Thoracic aorta (tissue), 2 donors: Measurements from ENCODE around the gene RFTN1. TPM values are rescaled to one million over a fixed set of nuclear protein-coding genes. Genes with fewer than 3 reads are reported as not detected.

ENCODE experiments used
- ATAC-seq: fragments of 150-250 bp; one replicate; pipeline ENCODE4 v1.8.0; 2017; ENCODE audit warnings: low read depth; ENCODE audit not compliant: insufficient number of reproducible peaks, low FRiP score
- DNase-seq: peaks from one replicate; pipeline ENCODE4 v3.0.0-alpha.2; 2020; ENCODE audit warnings: low spot score
- H3K27ac ChIP-seq, 2 donors: fragments of 200-600 bp; sonication (generic); 1 replicate in 1 of 2; 2 replicates in 1 of 2; pipeline ENCODE4 v1.5.1; 2016; ENCODE audit warnings: mild to moderate bottlenecking in 2 of 2, moderate library complexity in 2 of 2
- H3K27me3 ChIP-seq: fragments of 200-600 bp; sonication (generic); replicated peaks from 2 replicates; pipeline ENCODE4 v1.6.0; 2016; ENCODE audit warnings: mild to moderate bottlenecking; ENCODE audit not compliant: insufficient read depth
- H3K36me3 ChIP-seq: fragments of 200-600 bp; sonication (generic); one replicate; pipeline ENCODE4 v1.5.1; 2016
- H3K4me1 ChIP-seq, 2 donors: fragments of 200-600 bp; sonication (generic); 1 replicate in 1 of 2; 2 replicates in 1 of 2; pipeline versions ENCODE4 v1.5.1 to v1.6.0; 2016; ENCODE audit warnings: low read depth in 2 of 2, mild to moderate bottlenecking in 1 of 2; ENCODE audit not compliant: control insufficient read depth in 1 of 2
- H3K4me3 ChIP-seq: fragments of 200-600 bp; sonication (generic); 2 replicates; pipeline ENCODE4 v1.5.1; 2016; ENCODE audit warnings: mild to moderate bottlenecking
- H3K9me3 ChIP-seq: fragments of 200-600 bp; sonication (generic); 2 replicates; pipeline ENCODE4 v1.5.1; 2016
- CTCF ChIP-seq: fragments of 200-600 bp; sonication (generic); IDR thresholded peaks from one replicate; pipeline ENCODE4 v1.5.1; 2019; ENCODE audit warnings: antibody characterized with exemption
- total RNA-seq, 2 donors: library from RNA; depleted of rRNA; stranded (reverse); fragments of >200 nt; gene quantifications; one replicate each; pipeline versions ENCODE4 v1.1.0 to v1.2.3, GENCODE V29; 2016

Gene RFTN1
- total RNA-seq, 2 donors from 2014 or later: 69.7 to 108 TPM

GRCh38 chr3:16423298-16423697 lies 90.2 kb downstream of the RFTN1 start:
- Histone ChIP-seq H3K4me3 (no peak overlapping the region), H3K4me1 (peaks cover 18% of the 10 kb centered on the region in 2 donors), H3K27me3 (no peaks in the 10 kb centered on the region), H3K36me3 (no peaks in the 10 kb centered on the region), H3K27ac (no peak overlapping the region), H3K9me3 (no peaks in the 10 kb centered on the region)
- ATAC-seq (no peak), DNase-seq (no peak)
- no peak for TF ChIP-seq CTCF

GRCh38 chr3:16419640-16420241 lies 93.8 kb downstream of the RFTN1 start:
- Histone ChIP-seq H3K4me1 (peaks cover 15 to 20% of the 10 kb centered on the region in 2 donors), H3K4me3 (no peak overlapping the region), H3K9me3 (no peaks in the 10 kb centered on the region), H3K27me3 (no peaks in the 10 kb centered on the region), H3K36me3 (no peaks in the 10 kb centered on the region), H3K27ac (no peak overlapping the region)
- ATAC-seq (no peak), DNase-seq (no peak)
- TF ChIP-seq CTCF: no peak

GRCh38 chr3:16417945-16418739 lies 95.4 kb downstream of the RFTN1 start:
- TF ChIP-seq CTCF: no peak
- ATAC-seq: no peak
- H3K4me1 ChIP-seq: peaks cover 15 to 20% of the 10 kb centered on the region in 2 donors
- H3K9me3 ChIP-seq: no peaks in the 10 kb centered on the region
- no peak overlapping the region for H3K27ac ChIP-seq
- no peaks in the 10 kb centered on the region for H3K36me3 ChIP-seq
- H3K27me3 ChIP-seq: no peaks in the 10 kb centered on the region
- no peak overlapping the region for H3K4me3 ChIP-seq
- DNase-seq: no peak

GRCh38 chr3:16415911-16416476 lies 97.5 kb downstream of the RFTN1 start:
- TF ChIP-seq CTCF: no peak
- DNase-seq (no peak), ATAC-seq (no peak)
- no peaks in the 10 kb centered on the region for H3K36me3 ChIP-seq
- H3K4me1 ChIP-seq: peaks cover 15 to 20% of the 10 kb centered on the region in 2 donors
- no peak overlapping the region for H3K4me3 ChIP-seq
- no peaks in the 10 kb centered on the region for H3K27me3 ChIP-seq
- no peak overlapping the region for H3K27ac ChIP-seq
- H3K9me3 ChIP-seq: no peaks in the 10 kb centered on the region

GRCh38 chr3:16413321-16413720 lies 100.2 kb downstream of the RFTN1 start:
- Histone ChIP-seq H3K9me3 (no peaks in the 10 kb centered on the region), H3K27ac (no peak overlapping the region), H3K4me1 (peaks cover 9% of the 10 kb centered on the region in 2 donors), H3K27me3 (no peaks in the 10 kb centered on the region), H3K4me3 (no peak overlapping the region), H3K36me3 (no peaks in the 10 kb centered on the region)
- TF ChIP-seq CTCF: no peak
- no peak for DNase-seq
- no peak for ATAC-seq
